Naive thymus-derived CD4-positive, alpha-beta T cell (primary cell): ENCODE measurements around the gene CATSPERB. TPM values are rescaled to one million over a fixed set of nuclear protein-coding genes. Genes with fewer than 3 reads are reported as not detected.
"Not testable (repeated sequence)": the region's sequence is repeated elsewhere in the genome, so short reads cannot be mapped to it uniquely, and the experiment has no call there.

Experiments
- ATAC-seq: fragments of 150-1000 bp; cut with Tn5 transposase; 2 replicates; pipeline ENCODE4 v1.10.0; 2021; ENCODE audit warnings: mild to moderate bottlenecking, moderate library complexity
- CTCF ChIA-PET: fragments of 350-600 bp; sonication (Branson Sonifier 250); formaldehyde crosslinking; loops from one replicate; lab custom pipeline; 2021; ENCODE audit warnings: antibody characterized with exemption; lab: Charles Lee
- POLR2A ChIA-PET: fragments of 350-600 bp; sonication (Branson Sonifier 250); formaldehyde crosslinking; loops from one replicate; lab custom pipeline; 2021; ENCODE audit warnings: antibody characterized with exemption, inconsistent platforms; lab: Charles Lee
- DNase-seq, 9 donors: peaks; one replicate each; pipeline versions ENCODE4 v3.0.0 to v3.0.0-alpha.2; 2020 to 2022; ENCODE audit warnings: mixed read lengths in 1 of 9
- H3K27ac ChIP-seq: one replicate; pipeline ENCODE4 v1.7.0; 2013; ENCODE audit warnings: mild to moderate bottlenecking, low read depth, low read length, moderate library complexity
- H3K27me3 ChIP-seq, 2 donors: one replicate each; pipeline ENCODE4 v1.7.0; 2013; ENCODE audit warnings: low read length in 2 of 2, mild to moderate bottlenecking in 2 of 2, moderate library complexity in 2 of 2; ENCODE audit not compliant: control insufficient read depth in 2 of 2, insufficient read depth in 2 of 2
- H3K36me3 ChIP-seq, 3 experiments: 1 replicate in 2 of 3; 2 replicates in 1 of 3; pipeline ENCODE4 v1.7.0; 2013; ENCODE audit warnings: low read length in 3 of 3, mild to moderate bottlenecking in 3 of 3, moderate library complexity in 1 of 3; ENCODE audit not compliant: insufficient read depth in 3 of 3, control insufficient read depth in 2 of 3
- H3K4me1 ChIP-seq, 2 donors: one replicate each; pipeline ENCODE4 v1.7.0; 2013; ENCODE audit warnings: low read length in 2 of 2, mild to moderate bottlenecking in 2 of 2, moderate library complexity in 1 of 2; ENCODE audit not compliant: control insufficient read depth in 2 of 2, insufficient read depth in 2 of 2
- H3K4me3 ChIP-seq: 2 replicates; pipeline ENCODE4 v1.7.0; 2013; ENCODE audit warnings: mild to moderate bottlenecking, low read length
- H3K9me3 ChIP-seq, 3 experiments: 1 replicate in 2 of 3; 2 replicates in 1 of 3; pipeline ENCODE4 v1.7.0; 2013; ENCODE audit warnings: low read length in 3 of 3; ENCODE audit not compliant: control insufficient read depth in 2 of 3
- H3K27ac Mint-ChIP-seq, 9 donors: one replicate each; pipeline ENCODE4 v1.8.0; 2020 to 2022; ENCODE audit warnings: mixed read lengths in 9 of 9, mild to moderate bottlenecking in 8 of 9, moderate library complexity in 5 of 9, inconsistent platforms in 2 of 9
- H3K27me3 Mint-ChIP-seq, 5 donors: one replicate each; pipeline ENCODE4 v1.8.0; 2021 to 2022; ENCODE audit warnings: mixed read lengths in 5 of 5, mild to moderate bottlenecking in 1 of 5
- H3K36me3 Mint-ChIP-seq, 5 donors: one replicate each; pipeline ENCODE4 v1.8.0; 2020 to 2022; ENCODE audit warnings: mixed read lengths in 5 of 5, mild to moderate bottlenecking in 3 of 5, inconsistent platforms in 1 of 5
- H3K4me1 Mint-ChIP-seq, 7 donors: one replicate each; pipeline ENCODE4 v1.8.0; 2020 to 2022; ENCODE audit warnings: mixed read lengths in 7 of 7, mild to moderate bottlenecking in 3 of 7, inconsistent platforms in 1 of 7
- H3K4me3 Mint-ChIP-seq, 10 donors: one replicate each; pipeline ENCODE4 v1.8.0; 2020 to 2022; ENCODE audit warnings: mild to moderate bottlenecking in 10 of 10, mixed read lengths in 10 of 10, moderate library complexity in 6 of 10, inconsistent platforms in 2 of 10
- H3K9me3 Mint-ChIP-seq, 11 donors: one replicate each; pipeline ENCODE4 v1.8.0; 2020 to 2022; ENCODE audit warnings: mixed read lengths in 11 of 11, mild to moderate bottlenecking in 4 of 11, inconsistent platforms in 1 of 11, moderate library complexity in 1 of 11
- intact Hi-C, 2 donors: fragments of 100-400 bp; cut with micrococcal nuclease; formaldehyde crosslinking; loops; one replicate each; pipeline ENCODE4 v1.15.1; 2023
- polyA plus RNA-seq, 2 donors: library from polyadenylated mRNA; unstranded; fragments of 300-500 nt; fragmentation: Illumina TruSeq; gene quantifications; one replicate each; pipeline ENCODE4 v1.2.3, GENCODE V29; 2021
- total RNA-seq, 6 experiments: library from RNA in 5 of 6; stranded (reverse) in 5 of 6; gene quantifications; 1 replicate in 5 of 6; 2 replicates in 1 of 6; pipeline ENCODE4 v1.2.3 and lab custom pipeline; 2021 to 2026

The CATSPERB gene
- total and polyA plus RNA-seq, 7 experiments from 2014 or later = 0.18 to 8.4 (median 4.8) TPM

GRCh38 chr14:91742621-91743304, 10.9 kb upstream of the CATSPERB start:
- no peak for ATAC-seq
- intact Hi-C loops = no loop called here
- H3K27me3 ChIP-seq = no peaks in the 10 kb centered on the region
- Mint-ChIP-seq H3K4me1 (no peaks in the 10 kb centered on the region), H3K36me3 (peaks cover 0 to 8% (median 4%) of the 10 kb centered on the region in 5 donors), H3K4me3 (no peak overlapping the region), H3K27ac (no peak overlapping the region), H3K27me3 (peaks cover 0 to 5% (median 2%) of the 10 kb centered on the region in 5 donors), H3K9me3 (peaks cover 0 to 6% (median 0%) of the 10 kb centered on the region in 11 donors)
- no peak overlapping the region for H3K27ac ChIP-seq
- DNase-seq = no peak
- no peaks in the 10 kb centered on the region for H3K36me3 ChIP-seq
- H3K4me3 ChIP-seq = no peak overlapping the region
- H3K4me1 ChIP-seq = no peaks in the 10 kb centered on the region
- no peaks in the 10 kb centered on the region for H3K9me3 ChIP-seq
- CTCF ChIA-PET = no interaction called here
- POLR2A ChIA-PET = interaction anchor here (0.6 to 1.0 kb wide), 2 partner anchors 44 to 133 kb away, joined by 3 read pairs; no protein-coding TSS in a partner anchor

- H3K27me3 Mint-ChIP-seq, H3K4me3 ChIP-seq, H3K27me3 ChIP-seq, H3K9me3 ChIP-seq, CTCF ChIA-PET, H3K27ac Mint-ChIP-seq, POLR2A ChIA-PET, intact Hi-C loops, H3K4me3 Mint-ChIP-seq, H3K4me1 Mint-ChIP-seq, H3K9me3 Mint-ChIP-seq, H3K4me1 ChIP-seq, ATAC-seq, H3K36me3 ChIP-seq, DNase-seq, H3K27ac ChIP-seq: not testable (repeated sequence)
- H3K36me3 Mint-ChIP-seq = peaks cover 0 to 18% (median 10%) of the 10 kb centered on the region in 5 donors
Observed at GRCh38 chr14:91739867-91740266, 8.0 kb upstream of the CATSPERB start.

- H3K27ac Mint-ChIP-seq = no peak overlapping the region
- CTCF ChIA-PET = no interaction called here
- H3K27ac ChIP-seq = no peak overlapping the region
- H3K4me1 ChIP-seq = no peaks in the 10 kb centered on the region
- intact Hi-C loops = no loop called here
- no peaks in the 10 kb centered on the region for H3K27me3 ChIP-seq
- H3K4me3 Mint-ChIP-seq = no peak overlapping the region
- H3K9me3 Mint-ChIP-seq = peaks cover 0 to 7% (median 0%) of the 10 kb centered on the region in 11 donors
- DNase-seq = no peak
- ATAC-seq = no peak
- POLR2A ChIA-PET = no interaction called here
- peaks cover 0 to 19% (median 14%) of the 10 kb centered on the region in 5 donors for H3K36me3 Mint-ChIP-seq
- H3K4me1 Mint-ChIP-seq = peaks cover 0 to 7% (median 0%) of the 10 kb centered on the region in 7 donors
- H3K27me3 Mint-ChIP-seq = peaks cover 0 to 8% (median 4%) of the 10 kb centered on the region in 5 donors
- no peak overlapping the region for H3K4me3 ChIP-seq
- no peaks in the 10 kb centered on the region for H3K9me3 ChIP-seq
- no peaks in the 10 kb centered on the region for H3K36me3 ChIP-seq
Observed at GRCh38 chr14:91737619-91738018, 5.7 kb upstream of the CATSPERB start.

GRCh38 chr14:91732859-91733477, 1.1 kb upstream of the CATSPERB start:
- POLR2A ChIA-PET = no interaction called here
- Histone ChIP-seq H3K4me1 (no peaks in the 10 kb centered on the region), H3K27me3 (no peaks in the 10 kb centered on the region), H3K4me3 (no peak overlapping the region), H3K27ac (no peak overlapping the region), H3K9me3 (no peaks in the 10 kb centered on the region), H3K36me3 (no peaks in the 10 kb centered on the region)
- ATAC-seq = no peak
- H3K9me3 Mint-ChIP-seq = peaks cover 0 to 2% (median 0%) of the 10 kb centered on the region in 11 donors
- no peak overlapping the region for H3K4me3 Mint-ChIP-seq
- peaks cover 0 to 7% (median 0%) of the 10 kb centered on the region in 7 donors for H3K4me1 Mint-ChIP-seq
- CTCF ChIA-PET = no interaction called here
- intact Hi-C loops = no loop called here
- peaks cover 0 to 14% (median 12%) of the 10 kb centered on the region in 5 donors for H3K36me3 Mint-ChIP-seq
- DNase-seq = no peak
- no peak overlapping the region for H3K27ac Mint-ChIP-seq
- H3K27me3 Mint-ChIP-seq = peaks cover 0 to 8% (median 0%) of the 10 kb centered on the region in 5 donors

GRCh38 chr14:91732439-91732838, 553 bp upstream of the CATSPERB start:
- intact Hi-C loops = no loop called here
- ATAC-seq = no peak
- H3K27ac ChIP-seq = no peak overlapping the region
- ChIA-PET CTCF (no interaction called here), POLR2A (no interaction called here)
- Mint-ChIP-seq H3K9me3 (peaks cover 0 to 2% (median 0%) of the 10 kb centered on the region in 11 donors), H3K27me3 (peaks cover 0 to 3% (median 0%) of the 10 kb centered on the region in 5 donors), H3K4me3 (no peak overlapping the region), H3K36me3 (peaks cover 0 to 14% (median 11%) of the 10 kb centered on the region in 5 donors), H3K27ac (no peak overlapping the region), H3K4me1 (peaks cover 0 to 7% (median 0%) of the 10 kb centered on the region in 7 donors)
- no peak overlapping the region for H3K4me3 ChIP-seq
- no peaks in the 10 kb centered on the region for H3K9me3 ChIP-seq
- H3K27me3 ChIP-seq = no peaks in the 10 kb centered on the region
- DNase-seq = no peak
- H3K4me1 ChIP-seq = no peaks in the 10 kb centered on the region
- H3K36me3 ChIP-seq = no peaks in the 10 kb centered on the region

GRCh38 chr14:91731018-91731417, 868 bp downstream of the CATSPERB start:
- no peaks in the 10 kb centered on the region for H3K4me1 ChIP-seq
- Mint-ChIP-seq H3K27ac (no peak overlapping the region), H3K4me3 (no peak overlapping the region), H3K27me3 (peaks cover 0 to 3% (median 0%) of the 10 kb centered on the region in 5 donors), H3K4me1 (peaks cover 0 to 7% (median 0%) of the 10 kb centered on the region in 7 donors), H3K36me3 (peaks cover 0 to 9% (median 3%) of the 10 kb centered on the region in 5 donors), H3K9me3 (peaks cover 0 to 2% (median 0%) of the 10 kb centered on the region in 11 donors)
- no peak overlapping the region for H3K4me3 ChIP-seq
- H3K9me3 ChIP-seq = no peaks in the 10 kb centered on the region
- H3K27me3 ChIP-seq = no peaks in the 10 kb centered on the region
- ATAC-seq = no peak
- H3K36me3 ChIP-seq = no peaks in the 10 kb centered on the region
- intact Hi-C loops = no loop called here
- ChIA-PET CTCF (no interaction called here), POLR2A (no interaction called here)
- no peak for DNase-seq
- no peak overlapping the region for H3K27ac ChIP-seq
